Activated T-cell treated with anti-CD3 and anti-CD28 coated beads for 1 hour (primary cell): ENCODE data around the gene HSF2BP.
"Not testable (repeated sequence)": the region's sequence is repeated elsewhere in the genome, so short reads cannot be mapped to it uniquely, and the experiment has no call there.

ENCODE experiments used
- DNase-seq: peaks from one replicate; pipeline ENCODE4 v3.0.0-alpha.2; 2020; ENCODE audit warnings: low read depth

Gene HSF2BP

DNA sequence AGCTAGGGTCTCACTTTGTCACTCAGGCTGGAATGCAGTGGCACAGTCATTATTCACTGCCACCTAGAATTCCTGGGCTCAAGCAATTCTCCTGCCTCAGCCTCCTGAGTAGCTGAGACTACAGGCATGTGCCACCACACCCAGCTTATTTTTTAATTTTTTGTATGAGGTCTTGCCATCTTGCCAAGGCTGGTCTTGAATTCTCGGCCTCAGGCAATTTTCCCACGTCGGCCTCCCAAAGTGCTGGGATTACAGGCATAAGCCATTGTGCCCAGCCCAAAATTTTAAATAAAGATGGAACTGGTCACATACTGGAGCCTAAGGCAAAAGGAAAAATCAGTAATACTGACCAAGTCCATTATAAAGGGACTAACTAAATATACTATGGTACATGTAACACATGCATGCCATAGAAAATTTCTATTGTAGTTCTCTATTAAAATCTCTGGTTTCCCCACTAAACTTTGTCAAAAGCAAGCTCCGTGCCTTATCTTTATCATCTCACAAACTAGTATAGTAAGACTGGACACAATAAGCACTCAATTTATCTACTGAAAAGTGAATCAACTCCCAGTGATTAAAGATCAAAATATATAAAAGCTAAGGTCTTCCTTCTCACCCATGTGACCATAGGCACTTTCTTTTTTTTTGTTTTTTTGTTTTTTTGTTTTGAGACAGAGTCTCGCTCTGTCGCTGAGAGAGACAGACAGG is 61.6 kb downstream of the HSF2BP start:
- no peak for DNase-seq

DNA sequence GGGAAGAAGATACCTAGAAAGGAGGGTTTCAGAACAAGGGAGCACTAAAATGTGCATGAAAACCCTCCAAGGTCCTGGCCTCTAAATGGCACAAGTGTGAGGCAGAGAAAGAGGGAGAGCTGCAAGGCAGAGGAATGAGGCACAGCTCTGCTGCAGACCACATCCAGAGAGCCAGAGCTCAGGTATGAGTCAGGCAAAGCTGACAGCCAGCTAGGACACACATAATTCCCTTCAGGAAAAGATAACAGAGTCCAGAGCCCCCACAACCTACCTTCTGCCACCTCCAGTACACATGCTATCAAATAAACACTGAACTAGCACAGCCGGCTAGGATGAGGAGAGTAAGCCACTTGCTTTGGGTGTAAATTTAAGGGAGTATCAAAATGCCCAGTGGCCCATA is 62.2 kb downstream of the HSF2BP start:
- DNase-seq: no peak

DNA sequence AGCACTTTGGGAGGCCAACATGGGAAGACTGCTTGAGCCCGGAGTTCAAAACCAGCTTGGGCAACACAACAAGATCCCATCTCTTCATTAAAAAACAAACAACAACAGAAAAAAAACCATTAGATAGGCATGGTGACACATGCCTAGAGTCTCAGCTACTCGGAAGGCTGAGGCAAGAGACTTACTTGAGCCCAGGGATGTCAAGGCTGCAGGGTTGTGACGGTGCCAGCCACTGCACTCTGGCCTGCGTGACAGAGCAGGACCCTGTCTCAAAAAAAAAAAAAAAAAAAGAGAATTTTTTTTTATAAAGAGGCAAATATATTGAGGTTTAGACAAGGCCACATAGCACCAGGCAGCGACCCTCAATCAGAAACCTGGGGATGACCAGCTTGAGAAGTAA is 62.7 kb downstream of the HSF2BP start:
- no peak for DNase-seq

DNA sequence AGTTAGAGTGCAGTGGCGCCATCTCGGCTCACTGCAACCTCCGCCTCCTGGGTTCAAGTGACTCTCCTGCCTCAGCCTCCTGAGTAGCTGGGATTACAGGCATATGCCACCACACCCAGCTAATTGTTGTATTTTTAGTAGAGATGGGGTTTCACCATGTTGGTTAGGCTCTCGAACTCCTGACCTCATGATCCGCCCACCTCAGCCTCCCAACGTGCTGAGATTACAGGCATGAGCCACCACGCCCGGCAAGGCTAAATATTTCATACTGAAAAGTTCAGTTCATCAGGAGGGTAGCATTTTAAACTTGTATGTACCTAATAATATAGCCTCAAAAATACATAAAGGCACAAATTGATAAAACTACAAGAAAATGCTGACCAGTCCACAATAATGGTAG is 63.5 kb downstream of the HSF2BP start:
- not testable (repeated sequence) for DNase-seq

DNA sequence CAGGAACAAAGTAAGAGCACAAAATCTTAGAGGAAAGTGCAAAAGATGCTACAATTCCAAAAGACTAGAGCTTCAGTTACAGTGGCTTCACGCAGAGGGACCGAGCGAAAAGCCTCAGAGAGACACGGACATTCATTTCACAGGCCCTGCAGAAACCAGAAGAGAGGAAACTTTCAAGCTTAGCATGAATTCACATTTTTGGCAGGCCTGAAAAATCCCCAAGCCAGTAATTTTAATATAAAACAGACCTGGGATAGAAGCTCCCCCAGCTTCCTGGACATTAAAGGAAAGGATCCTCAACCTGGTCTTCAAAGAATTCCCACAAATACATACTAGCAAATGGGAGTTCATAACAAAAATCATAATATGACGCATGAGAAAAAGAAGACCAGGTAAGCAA is 66.2 kb downstream of the HSF2BP start:
- no peak for DNase-seq

DNA sequence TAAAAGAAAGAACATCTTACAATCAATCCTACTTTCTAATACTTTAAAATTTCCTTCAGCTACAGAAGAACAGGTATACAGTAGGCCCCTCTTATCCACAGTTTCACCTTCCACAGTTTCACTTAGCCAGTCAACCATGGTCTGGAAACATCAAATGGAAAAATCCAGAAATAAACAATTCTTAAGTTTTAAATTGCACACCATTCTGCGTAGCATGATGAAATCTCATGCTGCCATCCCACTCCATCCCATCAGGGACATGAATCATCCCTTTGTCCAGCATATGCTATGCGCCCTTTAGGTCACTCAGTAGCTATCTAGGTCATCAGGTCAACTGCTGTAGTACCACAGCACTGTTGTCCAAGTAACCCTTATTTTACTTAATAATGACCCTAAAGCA is 67.7 kb downstream of the HSF2BP start:
- no peak for DNase-seq

DNA sequence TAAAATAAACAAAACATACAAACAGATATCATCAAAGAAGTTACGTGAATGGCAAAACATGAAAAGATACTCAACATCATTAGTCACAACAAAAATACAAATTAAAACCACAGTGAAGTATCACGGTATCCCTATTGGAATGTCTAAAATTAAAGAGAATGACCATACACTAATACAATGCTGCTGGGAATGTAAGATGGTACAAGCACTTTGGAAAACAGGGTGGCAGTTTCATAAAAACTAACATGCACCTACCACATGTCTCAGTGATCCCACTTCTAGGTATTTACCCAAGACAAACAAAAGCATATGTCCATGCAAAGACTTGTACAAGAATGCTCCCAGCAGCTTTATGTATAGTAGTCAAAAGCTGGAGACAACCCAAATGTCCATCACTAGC is 69.1 kb downstream of the HSF2BP start:
- no peak for DNase-seq

DNA sequence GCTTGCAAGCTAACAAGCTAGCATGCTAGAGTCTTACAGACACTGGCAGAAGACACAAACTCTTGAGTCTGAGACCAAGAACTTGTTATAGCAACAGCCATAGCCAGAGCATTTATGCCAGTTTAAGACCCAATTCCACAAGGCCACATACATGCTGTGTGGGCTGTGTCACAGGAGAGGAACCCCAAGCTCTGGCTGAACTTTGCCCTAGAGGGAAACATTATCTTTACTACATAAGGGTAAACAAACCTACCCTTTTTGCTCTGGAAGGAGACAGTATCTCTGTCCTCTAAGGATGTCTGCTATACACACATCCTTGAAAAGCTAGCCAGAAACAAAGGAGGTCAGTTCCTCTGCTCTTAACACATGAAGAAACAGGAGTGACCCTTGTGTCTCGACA is 70.3 kb downstream of the HSF2BP start:
- DNase-seq: no peak

DNA sequence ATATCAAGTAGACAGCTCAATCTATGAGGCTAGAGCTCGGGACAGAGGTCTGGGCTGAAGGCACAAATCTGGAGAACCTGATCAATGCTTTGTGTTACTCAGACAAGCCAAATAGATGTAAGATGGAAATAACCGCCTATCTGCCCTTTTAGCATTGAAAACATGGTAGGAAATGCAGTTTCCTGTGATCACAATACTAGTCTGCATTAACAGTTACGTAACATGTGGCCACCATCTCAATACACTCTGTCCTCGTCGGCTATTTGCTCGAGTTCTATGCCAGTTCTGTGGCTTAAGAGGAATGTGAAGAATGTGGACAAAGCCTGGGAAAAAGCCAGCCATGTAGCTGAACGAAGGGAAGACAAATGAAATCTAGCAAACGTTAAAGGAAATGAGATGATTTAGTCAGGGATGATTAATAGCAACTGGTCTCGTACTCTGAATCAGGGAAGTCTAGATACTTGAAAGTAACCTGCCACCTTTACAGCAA is 73.3 kb downstream of the HSF2BP start:
- DNase-seq: no peak

DNA sequence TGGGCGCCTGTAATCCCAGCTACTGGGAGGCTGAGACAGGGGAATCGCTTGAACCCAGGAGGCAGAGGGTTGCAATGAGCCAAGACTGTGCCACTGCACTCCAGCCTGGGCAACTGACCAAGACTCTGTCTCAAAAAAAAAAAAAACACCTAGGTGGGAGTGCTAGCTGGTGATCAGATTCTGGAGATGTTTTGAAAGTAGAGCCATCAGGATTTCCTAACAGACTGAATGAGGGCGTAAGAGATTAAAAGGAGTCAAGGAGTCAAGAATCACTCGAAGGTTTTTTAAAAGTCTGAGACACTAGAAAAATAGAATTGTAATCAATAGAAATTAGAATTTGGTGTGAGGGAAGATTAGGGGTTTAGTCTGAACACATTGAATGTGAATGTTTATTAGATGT is 73.8 kb downstream of the HSF2BP start:
- DNase-seq: no peak

DNA sequence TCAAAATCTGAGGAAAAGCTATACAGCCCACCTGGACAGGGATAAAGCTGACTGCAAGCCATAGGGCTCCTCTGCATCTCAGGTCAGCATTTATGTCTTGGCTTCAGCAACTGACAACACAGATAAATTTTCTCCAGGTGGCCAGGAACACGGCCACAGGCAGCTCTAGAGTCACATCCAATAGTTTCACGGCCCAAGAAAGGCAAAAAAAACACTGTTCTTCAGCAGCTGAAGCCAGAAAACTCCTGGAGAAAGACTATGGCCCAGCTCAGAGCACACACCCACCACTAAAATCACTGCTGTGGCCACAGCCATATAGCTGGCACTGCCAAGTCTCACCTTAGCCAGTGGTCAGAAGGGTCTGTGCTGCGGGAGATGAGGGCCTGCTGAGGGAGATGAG is 77.8 kb downstream of the HSF2BP start:
- DNase-seq: no peak

DNA sequence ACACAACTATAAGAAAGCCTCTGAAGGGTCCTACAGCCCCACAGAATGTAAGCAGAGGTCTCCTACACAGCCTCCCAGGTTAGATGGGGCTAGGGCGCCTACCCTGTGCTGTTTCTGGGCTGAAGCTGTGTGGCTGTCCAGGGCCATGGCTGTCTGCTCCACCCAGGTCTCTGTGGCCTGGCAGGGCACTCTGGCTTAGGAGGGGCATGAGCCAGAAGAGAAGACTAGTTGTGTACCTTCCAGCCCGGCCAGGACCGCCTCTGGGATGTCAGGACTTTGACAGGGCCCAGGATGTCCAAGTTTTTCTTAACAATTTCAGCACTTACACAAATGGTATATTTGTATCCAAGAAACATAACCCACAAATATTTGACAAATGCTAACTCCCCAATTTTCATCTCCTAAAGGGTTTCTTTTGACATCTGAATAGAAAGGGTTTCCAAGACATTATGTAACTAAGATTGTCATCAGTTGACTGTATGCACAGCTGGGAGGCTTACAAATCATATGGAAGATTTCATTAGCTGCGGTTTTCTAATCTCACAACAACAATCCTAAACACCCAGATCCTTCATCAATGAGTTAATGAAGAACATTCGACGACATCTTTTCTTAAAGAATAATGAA is 80.5 kb downstream of the HSF2BP start:
- no peak for DNase-seq

DNA sequence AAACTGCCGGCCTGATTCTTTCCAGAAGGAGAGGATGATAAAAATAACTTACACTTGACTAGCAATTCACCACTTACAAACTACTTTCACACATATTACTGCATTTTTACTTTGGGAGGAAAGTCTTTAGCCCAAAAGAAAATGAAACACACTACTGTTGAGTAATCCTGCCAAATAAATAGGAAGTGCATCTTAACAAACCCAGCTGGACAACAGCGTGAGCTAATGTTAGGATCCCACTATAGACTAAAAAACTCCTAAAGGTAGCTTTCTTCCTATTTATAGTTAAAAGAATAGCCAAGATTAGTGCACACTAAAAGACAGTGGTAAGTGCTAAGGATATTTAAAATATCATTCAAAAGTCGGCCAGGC is 83.8 kb downstream of the HSF2BP start:
- DNase-seq: no peak

DNA sequence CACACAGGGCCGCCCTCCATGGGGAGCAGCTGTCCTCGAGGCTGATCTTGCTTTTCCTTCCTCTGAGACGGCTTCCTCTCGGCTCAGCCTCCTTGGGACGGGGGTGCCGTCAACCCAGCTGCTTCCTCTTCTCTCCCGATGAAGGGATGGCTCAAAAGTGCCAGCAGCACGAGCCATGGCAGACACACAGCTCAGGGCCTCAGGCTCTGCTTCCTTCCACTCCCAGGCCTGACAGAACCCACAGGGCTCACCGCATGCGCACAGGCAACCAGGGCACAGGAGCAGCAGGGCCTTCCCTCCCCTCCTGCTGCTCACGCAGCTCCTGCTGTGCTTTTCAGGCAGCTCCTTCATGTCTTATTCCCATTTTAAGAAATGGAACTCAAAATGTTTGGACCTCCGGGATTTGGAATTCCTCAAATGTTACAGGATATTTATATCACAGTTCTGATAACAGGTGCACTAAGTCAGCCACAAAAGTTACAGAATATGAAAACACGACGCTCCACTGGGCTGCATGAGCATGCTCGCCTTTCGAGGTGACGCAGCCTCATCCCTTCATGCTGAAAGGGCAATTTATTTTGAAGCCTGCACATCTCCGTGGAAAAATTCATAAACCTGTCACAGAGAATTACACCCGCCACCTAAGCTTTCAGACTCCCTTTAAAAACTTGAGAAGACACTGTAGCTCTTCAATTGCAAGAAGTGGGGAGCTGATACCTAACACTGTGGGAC is 84.4 kb downstream of the HSF2BP start:
- no peak for DNase-seq

DNA sequence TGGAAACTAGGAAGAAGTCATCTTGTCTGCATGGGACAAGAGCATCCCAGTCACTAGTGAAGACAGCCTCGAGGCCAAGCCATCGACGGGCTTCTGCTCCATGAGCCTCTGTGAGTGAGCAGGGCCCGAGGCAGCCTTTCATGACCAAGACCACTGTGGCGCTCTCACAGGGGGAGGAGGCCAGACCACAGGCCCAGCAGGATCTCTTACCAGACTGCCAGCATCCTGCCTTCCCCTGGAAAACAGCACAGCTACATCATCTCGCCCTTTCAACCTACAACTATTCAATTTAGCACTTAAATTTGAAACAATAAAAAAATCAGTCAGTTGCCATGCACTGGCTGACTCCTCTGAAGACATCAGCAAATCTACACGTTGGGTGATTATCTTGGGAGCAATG is 85.4 kb downstream of the HSF2BP start:
- DNase-seq: no peak

DNA sequence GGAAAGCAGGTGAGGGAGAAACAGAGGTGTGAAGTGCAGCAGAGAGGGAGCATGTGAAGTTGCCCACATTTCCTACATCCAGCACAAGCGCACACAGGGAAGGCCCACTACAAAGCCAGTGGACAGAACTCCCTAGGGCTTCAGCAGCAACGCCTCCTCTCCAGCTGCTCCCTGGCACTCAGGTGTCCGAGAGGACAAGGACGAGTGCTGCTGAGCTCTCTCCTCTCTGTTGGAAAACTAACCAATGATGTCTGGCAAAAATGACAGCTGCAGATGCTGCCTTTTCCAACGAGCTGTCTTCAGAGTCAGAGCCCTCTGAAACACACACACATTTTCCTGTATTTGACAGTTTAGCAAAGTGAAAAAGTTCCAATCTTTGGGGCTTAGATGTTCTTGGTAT is 86.8 kb downstream of the HSF2BP start:
- no peak for DNase-seq

DNA sequence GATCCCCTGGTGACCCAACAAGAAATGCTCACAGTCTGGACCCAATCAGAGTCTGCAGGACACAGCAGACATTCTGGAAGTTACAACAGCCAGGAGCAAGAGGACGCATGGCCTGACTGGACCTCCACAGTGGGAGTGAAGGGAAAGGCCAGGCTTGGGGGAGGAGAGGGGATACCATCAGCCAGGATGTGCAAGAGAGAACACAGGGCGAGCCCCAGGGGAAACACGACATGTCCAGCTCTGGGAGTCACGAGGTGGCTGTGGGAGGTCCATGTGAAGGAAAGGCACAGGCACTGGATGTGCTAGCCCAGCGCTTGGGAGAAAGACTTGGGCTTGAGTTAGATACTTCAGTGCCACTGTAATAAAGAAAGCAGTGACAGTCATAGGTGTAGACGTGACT is 87.3 kb downstream of the HSF2BP start:
- DNase-seq: no peak

DNA sequence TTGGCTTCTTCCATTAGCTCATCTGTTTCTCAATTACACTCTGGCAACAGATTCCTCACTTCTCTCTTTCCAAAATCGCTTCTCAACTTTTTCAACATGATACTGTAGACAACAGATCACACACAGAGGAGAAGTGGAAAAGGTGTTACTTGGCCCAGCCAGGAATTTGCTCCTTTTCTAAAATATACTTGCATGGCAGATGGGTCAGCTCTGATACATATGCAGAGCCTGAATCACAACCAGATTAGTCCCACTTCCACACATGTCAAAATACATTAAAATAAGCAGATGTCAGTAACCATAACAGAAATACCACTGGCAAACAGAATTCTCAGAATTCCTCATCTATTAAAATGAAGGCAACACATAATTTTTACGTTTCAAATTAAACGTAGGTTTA is 89.1 kb downstream of the HSF2BP start:
- DNase-seq: not testable (repeated sequence)

DNA sequence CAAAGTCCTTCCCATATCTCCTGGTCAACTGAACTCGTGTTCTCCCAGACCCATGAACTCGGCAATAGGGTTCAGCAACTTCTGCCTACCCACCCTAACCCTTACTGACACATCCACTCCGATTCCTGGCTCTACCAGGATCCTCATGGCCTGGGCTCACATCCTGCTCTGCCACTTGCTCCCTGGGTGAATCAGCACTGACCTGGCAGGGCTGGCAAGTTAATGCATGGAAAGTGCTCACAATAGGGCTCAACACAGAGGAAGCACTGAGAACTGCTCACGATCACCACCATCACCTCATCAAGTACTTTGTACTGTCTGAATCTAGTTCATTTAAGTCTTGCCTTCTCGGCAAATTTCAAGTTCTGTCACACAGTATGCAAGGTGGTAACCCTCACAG is 96.8 kb downstream of the HSF2BP start:
- not testable (repeated sequence) for DNase-seq

DNA sequence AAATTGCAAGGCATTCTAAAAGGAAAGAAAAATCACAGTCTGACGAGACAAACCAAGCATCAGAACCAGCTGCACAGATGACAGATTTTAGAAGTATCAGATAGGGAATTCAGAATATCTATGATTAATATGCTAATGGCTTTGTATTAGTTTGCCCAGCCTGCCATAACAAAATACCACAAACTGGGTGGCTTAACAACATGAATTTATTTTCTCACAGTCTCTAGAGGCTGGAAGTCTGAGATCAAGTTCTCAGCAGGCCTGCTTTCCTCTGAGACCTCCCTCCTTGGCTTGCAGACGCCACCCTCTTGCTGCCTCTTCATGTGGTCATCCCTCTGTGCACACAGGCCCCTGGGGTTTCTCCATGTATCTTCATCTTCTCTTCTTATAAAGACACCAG is 118.7 kb downstream of the HSF2BP start:
- not testable (repeated sequence) for DNase-seq

DNA sequence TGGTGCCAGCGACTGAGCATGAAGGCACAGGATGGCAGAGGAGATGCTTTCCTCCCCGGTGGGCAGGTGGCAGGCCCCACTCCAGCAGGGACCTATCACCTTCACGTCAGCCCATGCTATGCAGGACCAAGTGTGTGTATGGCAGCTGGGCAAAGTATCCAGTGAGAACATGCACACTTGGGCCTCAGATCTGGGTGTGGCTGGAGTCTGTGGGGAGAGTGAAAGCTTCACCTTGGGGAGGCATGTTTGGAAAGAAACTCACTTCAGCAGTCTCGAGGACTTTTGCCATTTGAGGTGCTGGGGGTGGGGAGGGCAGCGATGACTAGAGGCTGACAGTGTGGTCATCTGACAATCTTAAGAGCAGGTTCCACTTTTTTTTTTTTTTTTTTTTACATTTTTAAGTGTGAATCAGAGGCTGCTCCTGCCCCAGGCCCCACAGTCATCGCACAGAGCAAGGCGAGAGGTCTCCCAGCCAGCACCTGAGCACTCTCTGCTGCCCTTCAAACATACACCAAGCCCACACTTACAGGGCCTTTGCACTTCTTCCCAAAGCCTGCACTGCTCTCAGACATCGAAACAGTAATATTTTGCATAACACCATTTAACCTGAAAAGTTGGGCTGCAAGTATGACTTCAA is 136.7 kb downstream of the HSF2BP start:
- not testable (repeated sequence) for DNase-seq

DNA sequence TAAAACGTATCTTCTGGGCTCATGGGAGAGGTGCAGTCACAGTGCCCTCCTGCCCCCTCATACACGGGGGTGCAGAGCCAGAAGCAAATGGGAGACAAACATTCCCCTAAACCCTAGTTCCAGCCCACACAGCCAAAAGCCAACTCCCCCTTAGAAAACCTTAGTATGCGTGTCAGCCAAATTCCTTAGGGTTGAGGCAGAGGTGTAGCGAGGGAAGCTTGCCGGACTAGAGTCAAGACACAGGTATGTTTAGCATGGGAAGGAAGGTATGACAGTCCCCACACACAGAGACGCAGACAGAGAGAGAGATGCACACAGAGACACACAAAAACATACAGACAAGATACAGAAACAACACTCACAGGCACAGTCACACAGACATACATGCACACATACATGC is 141.6 kb downstream of the HSF2BP start:
- not testable (repeated sequence) for DNase-seq
